Adrenal gland (tissue), 12 donors: Measurements from ENCODE around the gene ZNF562. TPM values are rescaled to one million over a fixed set of nuclear protein-coding genes. Genes with fewer than 3 reads are reported as not detected.

ENCODE experiments used
- DNase-seq, 7 donors: peaks; one replicate each; pipeline ENCODE4 v3.0.0-alpha.2; 2019 to 2020
- H3K27ac ChIP-seq, 5 donors: fragments of 200-600 bp; sonication (generic) in 4 of 5; 1 replicate in 3 of 5; 2 replicates in 2 of 5; pipeline versions ENCODE4 v1.5.1 to v1.8.0; 2016 to 2020; ENCODE audit warnings: mild to moderate bottlenecking in 1 of 5
- H3K27me3 ChIP-seq: fragments of 200-600 bp; 2 replicates; pipeline ENCODE4 v1.8.0; 2021
- H3K36me3 ChIP-seq, 2 donors: fragments of 200-600 bp; replicated peaks in 1 of 2; 1 replicate in 1 of 2; 2 replicates in 1 of 2; pipeline versions ENCODE4 v1.5.1 to v1.8.0; 2018 to 2022
- H3K4me1 ChIP-seq, 2 donors: fragments of 200-600 bp; replicated peaks in 1 of 2; 1 replicate in 1 of 2; 2 replicates in 1 of 2; pipeline versions ENCODE4 v1.5.1 to v1.8.0; 2018 to 2021
- H3K4me3 ChIP-seq, 4 donors: fragments of 200-600 bp; sonication (generic) in 3 of 4; one replicate each; pipeline ENCODE4 v1.5.1; 2016 to 2018
- H3K9me3 ChIP-seq, 3 donors: fragments of 200-600 bp; sonication (generic) in 1 of 3; replicated peaks in 1 of 3; 1 replicate in 2 of 3; 2 replicates in 1 of 3; pipeline versions ENCODE4 v1.5.1 to v1.8.0; 2016 to 2021
- POLR2A ChIP-seq, 2 donors: fragments of 450-650 bp; IDR thresholded peaks; one replicate each; pipeline ENCODE4 v1.6.1; 2017; ENCODE audit warnings: antibody characterized with exemption in 2 of 2, mild to moderate bottlenecking in 2 of 2, moderate library complexity in 1 of 2
- WGBS, 4 donors: extraction: QIAGEN DNeasy Blood & Tissue Kit in 2 of 4; methylation state at CpG; one replicate each; pipeline versions ENCODE4 v1.1.5 to v1.1.7; 2013 to 2017; 5-methylcytosine and 5-hydroxymethylcytosine counted together
- intact Hi-C, 2 donors: fragments of 100-400 bp; cut with DNase I; formaldehyde crosslinking; loops; one replicate each; pipeline versions ENCODE4 v1.14.1 to v1.15.0; 2022 to 2023
- polyA plus RNA-seq, 3 donors: library from polyadenylated mRNA; stranded (reverse); fragments of 200-250 nt in 2 of 3; fragments of 350-450 nt in 1 of 3; fragmentation: Illumina TruSeq in 1 of 3; extraction: RNeasy Lipid Tissue Mini Kit (QIAGEN cat#74804) in 1 of 3; gene quantifications; one replicate each; pipeline ENCODE4 v1.2.3, GENCODE V29; 2013 to 2014
- total RNA-seq, 9 donors: library from RNA; depleted of rRNA in 4 of 9; stranded (reverse); fragments of >200 nt in 4 of 9; fragments of 120-200 nt in 1 of 9; fragmentation: NEBNext Ultra II Directional in 1 of 9; extraction: Animal tissue kit (Norgen Biotek cat#: 25700) in 1 of 9; gene quantifications; one replicate each; pipeline versions ENCODE4 v1.1.0 to v1.2.4, GENCODE V29; 2013 to 2023
- TF ChIP-seq, protein P1 (sequence below), 6 experiments: fragments of 450-650 bp in 4 of 6; fragments of 200-600 bp in 2 of 6; sonication (generic) in 1 of 6; IDR thresholded peaks; 1 replicate in 5 of 6; 2 replicates in 1 of 6; pipeline versions ENCODE4 v1.5.1 to v1.8.0; 2016 to 2021; ENCODE audit warnings: antibody characterized with exemption in 6 of 6, mild to moderate bottlenecking in 2 of 6, moderate library complexity in 1 of 6
- donor health status: healthy with polysubstance abuse.
- donor health status: Bipolar disorder and iron deficiency.
- donor health status: DM: yes; HTN: yes; CAD: no.
- donor health status: DM: no; HTN: no; CAD: no.
- donor health status: DM: no; HTN: no; CAD: no.
- donor health status: DM: yes; HTN: yes; CAD: no.

Gene ZNF562
- total and polyA plus RNA-seq, 12 donors, result 3.4 to 35.1 (median 23.2) TPM

DNA sequence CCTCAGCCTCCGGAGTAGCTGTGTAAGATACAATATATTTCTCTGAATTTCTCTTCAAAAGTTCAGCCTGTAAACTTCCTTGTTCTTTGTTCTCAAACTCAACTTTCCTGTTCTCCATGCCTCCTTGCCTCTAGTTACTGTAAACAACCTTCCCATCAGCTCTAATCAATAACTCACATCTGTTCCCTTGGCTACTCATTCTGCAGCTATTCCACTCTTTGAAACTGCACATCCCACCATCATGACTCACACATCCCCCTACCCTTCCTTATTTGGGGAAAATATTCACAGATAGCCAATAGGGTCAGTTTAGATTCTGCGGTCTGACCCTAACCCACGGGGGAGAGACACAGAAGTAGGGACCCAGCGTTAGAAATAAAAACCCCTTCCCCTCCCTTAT is 2.0 kb downstream of the ZNF562 start:
- Histone ChIP-seq H3K9me3 (peaks cover 0 to 28% (median 0%) of the 10 kb centered on the region in 3 donors), H3K36me3 (no peaks in the 10 kb centered on the region), H3K4me3 (no peak overlapping the region), H3K4me1 (no peaks in the 10 kb centered on the region), H3K27me3 (no peaks in the 10 kb centered on the region), H3K27ac (no peak overlapping the region)
- intact Hi-C loops, result no loop called here
- 96 to 98% (median 98%) methylated on average over 4 of the region's 4 CpGs for WGBS, 4 donors
- no peak for DNase-seq
- TF ChIP-seq, protein P1, sequence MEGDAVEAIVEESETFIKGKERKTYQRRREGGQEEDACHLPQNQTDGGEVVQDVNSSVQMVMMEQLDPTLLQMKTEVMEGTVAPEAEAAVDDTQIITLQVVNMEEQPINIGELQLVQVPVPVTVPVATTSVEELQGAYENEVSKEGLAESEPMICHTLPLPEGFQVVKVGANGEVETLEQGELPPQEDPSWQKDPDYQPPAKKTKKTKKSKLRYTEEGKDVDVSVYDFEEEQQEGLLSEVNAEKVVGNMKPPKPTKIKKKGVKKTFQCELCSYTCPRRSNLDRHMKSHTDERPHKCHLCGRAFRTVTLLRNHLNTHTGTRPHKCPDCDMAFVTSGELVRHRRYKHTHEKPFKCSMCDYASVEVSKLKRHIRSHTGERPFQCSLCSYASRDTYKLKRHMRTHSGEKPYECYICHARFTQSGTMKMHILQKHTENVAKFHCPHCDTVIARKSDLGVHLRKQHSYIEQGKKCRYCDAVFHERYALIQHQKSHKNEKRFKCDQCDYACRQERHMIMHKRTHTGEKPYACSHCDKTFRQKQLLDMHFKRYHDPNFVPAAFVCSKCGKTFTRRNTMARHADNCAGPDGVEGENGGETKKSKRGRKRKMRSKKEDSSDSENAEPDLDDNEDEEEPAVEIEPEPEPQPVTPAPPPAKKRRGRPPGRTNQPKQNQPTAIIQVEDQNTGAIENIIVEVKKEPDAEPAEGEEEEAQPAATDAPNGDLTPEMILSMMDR (IDR thresholded peaks at IDR 0.05), result no peak
- TF ChIP-seq POLR2A (IDR thresholded peaks at IDR 0.05), result no peak

DNA sequence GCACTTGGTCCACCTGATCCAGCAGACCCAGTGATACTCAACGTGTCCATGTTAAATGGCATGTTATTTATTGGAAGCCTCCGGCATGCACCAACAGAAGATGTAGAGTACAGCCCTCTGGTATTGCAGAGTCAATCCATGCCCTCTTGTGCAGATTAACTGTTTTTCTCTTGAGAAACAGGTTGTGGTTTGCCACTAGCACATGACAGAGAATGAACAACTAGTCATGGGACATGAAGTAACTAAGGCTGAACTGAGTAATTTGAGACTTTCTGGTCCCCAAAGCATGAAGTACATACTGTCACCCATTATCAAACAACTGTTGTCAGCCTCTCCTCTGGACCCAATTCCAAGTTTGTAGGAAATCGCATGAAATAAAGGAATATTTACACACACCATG is 3.2 kb downstream of the ZNF562 start:
- TF ChIP-seq, protein P1 (IDR thresholded peaks at IDR 0.05), result no peak
- TF ChIP-seq POLR2A (IDR thresholded peaks at IDR 0.05), result no peak
- H3K4me1 ChIP-seq, result no peaks in the 10 kb centered on the region
- H3K4me3 ChIP-seq, result no peak overlapping the region
- DNase-seq, result no peak
- peaks cover 0 to 28% (median 0%) of the 10 kb centered on the region in 3 donors for H3K9me3 ChIP-seq
- intact Hi-C loops, result no loop called here
- H3K36me3 ChIP-seq, result no peaks in the 10 kb centered on the region
- 87 to 100% (median 92%) methylated on average over 3 of the region's 3 CpGs for WGBS, 4 donors
- no peak overlapping the region for H3K27ac ChIP-seq
- H3K27me3 ChIP-seq, result no peaks in the 10 kb centered on the region

DNA sequence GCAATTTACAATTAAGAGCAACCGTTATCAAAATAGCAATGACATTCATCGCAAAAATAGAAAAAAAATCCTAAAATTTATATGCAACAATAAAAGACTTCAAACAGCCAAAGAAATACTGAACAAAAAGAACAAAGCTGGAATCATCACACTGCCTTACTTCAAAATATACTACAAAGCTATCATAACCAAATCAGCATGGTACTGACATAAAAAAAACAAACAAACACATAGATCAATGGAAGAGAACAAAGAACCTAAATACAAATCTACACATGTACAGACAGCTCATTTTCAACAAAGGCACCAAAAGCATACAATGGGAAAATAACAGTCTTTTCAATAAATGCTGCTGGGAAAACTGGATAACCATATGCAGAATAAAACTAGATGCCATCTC is 6.4 kb downstream of the ZNF562 start:
- TF ChIP-seq POLR2A (IDR thresholded peaks at IDR 0.05), result no peak
- TF ChIP-seq, protein P1 (IDR thresholded peaks at IDR 0.05), result no peak
- intact Hi-C loops, result no loop called here
- peaks cover 0 to 23% (median 0%) of the 10 kb centered on the region in 3 donors for H3K9me3 ChIP-seq

DNA sequence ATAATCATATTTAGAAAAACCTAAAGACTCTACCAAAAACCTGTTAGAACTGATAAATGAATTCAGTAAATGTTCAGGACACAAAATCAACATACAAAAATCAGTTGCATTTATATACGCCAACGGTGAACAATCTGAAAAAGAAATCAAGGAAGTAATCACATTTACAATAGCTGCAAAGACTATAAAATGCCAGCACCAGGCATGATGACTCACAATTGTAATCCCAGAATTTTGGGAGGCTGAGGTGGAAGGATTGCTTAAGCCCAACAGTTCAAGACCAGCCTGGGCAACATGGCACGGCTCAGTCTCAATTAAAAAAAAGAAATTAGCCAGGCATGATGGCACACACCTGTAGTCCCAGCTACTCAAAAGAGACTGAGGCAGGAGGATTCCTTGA is 7.0 kb downstream of the ZNF562 start:
- Histone ChIP-seq H3K9me3 (peaks cover 0 to 16% (median 0%) of the 10 kb centered on the region in 3 donors), H3K36me3 (no peaks in the 10 kb centered on the region), H3K4me3 (no peak overlapping the region), H3K27ac (no peak overlapping the region), H3K4me1 (no peaks in the 10 kb centered on the region), H3K27me3 (no peaks in the 10 kb centered on the region)
- DNase-seq, result no peak
- 88 to 99% (median 97%) methylated on average over 3 of the region's 3 CpGs for WGBS, 4 donors
- TF ChIP-seq, protein P1 (IDR thresholded peaks at IDR 0.05), result no peak
- TF ChIP-seq POLR2A (IDR thresholded peaks at IDR 0.05), result no peak
- intact Hi-C loops, result no loop called here

More for the DNA sequence above, 6.4 kb downstream of the ZNF562 start:
- Histone ChIP-seq H3K27ac (no peak overlapping the region), H3K4me3 (no peak overlapping the region), H3K4me1 (no peaks in the 10 kb centered on the region), H3K27me3 (no peaks in the 10 kb centered on the region), H3K36me3 (no peaks in the 10 kb centered on the region)
- no peak for DNase-seq
- WGBS, 4 donors, result 96 to 100% (median 98%) methylated on average over 2 of the region's 2 CpGs
